Esophagus squamous epithelium (tissue), 5 donors: ENCODE results near the gene TCF12. TPM values are rescaled to one million over a fixed set of nuclear protein-coding genes. Genes with fewer than 3 reads are reported as not detected.

Source experiments
- DNase-seq: peaks from one replicate; lab custom pipeline; 2025; lab: John Stamatoyannopoulos, UW
- H3K27ac ChIP-seq, 4 donors: fragments of 200-600 bp; sonication (generic); one replicate each; pipeline ENCODE4 v1.5.1; 2016 to 2019; ENCODE audit warnings: mild to moderate bottlenecking in 1 of 4
- H3K27me3 ChIP-seq, 4 donors: fragments of 200-600 bp; sonication (generic); 1 replicate in 3 of 4; 2 replicates in 1 of 4; pipeline versions ENCODE4 v1.5.1 to v1.6.0; 2017 to 2021; ENCODE audit warnings: antibody characterized with exemption in 1 of 4
- H3K36me3 ChIP-seq, 3 donors: fragments of 200-600 bp; sonication (generic); one replicate each; pipeline ENCODE4 v1.5.1; 2016 to 2019
- H3K4me1 ChIP-seq, 3 donors: fragments of 200-600 bp; sonication (generic); one replicate each; pipeline ENCODE4 v1.5.1; 2017 to 2019
- H3K4me3 ChIP-seq, 4 donors: fragments of 200-600 bp; sonication (generic); 1 replicate in 3 of 4; 2 replicates in 1 of 4; pipeline ENCODE4 v1.5.1; 2016 to 2019; ENCODE audit warnings: mild to moderate bottlenecking in 2 of 4, moderate library complexity in 1 of 4
- H3K9me3 ChIP-seq, 3 donors: fragments of 200-600 bp; sonication (generic); one replicate each; pipeline ENCODE4 v1.5.1; 2016 to 2019
- POLR2A ChIP-seq, 4 donors: fragments of 450-650 bp; IDR thresholded peaks; one replicate each; pipeline ENCODE4 v1.6.1; 2017; ENCODE audit warnings: antibody characterized with exemption in 4 of 4, mild to moderate bottlenecking in 4 of 4, moderate library complexity in 3 of 4
- WGBS, 2 donors: methylation state at CpG; one replicate each; pipeline ENCODE4 v1.1.5; 2018; 5-methylcytosine and 5-hydroxymethylcytosine counted together
- intact Hi-C: fragments of 100-400 bp; cut with DNase I; formaldehyde crosslinking; loops from one replicate; pipeline ENCODE4 v1.15.0; 2022
- total RNA-seq, 4 donors: library from RNA; depleted of rRNA; stranded (reverse); fragments of >200 nt; gene quantifications; one replicate each; pipeline ENCODE4 v1.1.0, GENCODE V29; 2016
- TF ChIP-seq, protein P1 (sequence below), 6 experiments: fragments of 450-650 bp in 4 of 6; fragments of 200-600 bp in 2 of 6; sonication (generic) in 2 of 6; IDR thresholded peaks; one replicate each; pipeline ENCODE4 v1.5.1; 2016 to 2019; ENCODE audit warnings: antibody characterized with exemption in 6 of 6, mild to moderate bottlenecking in 4 of 6, moderate library complexity in 4 of 6
- donor health status: DM: yes; HTN: yes; CAD: no.

Gene TCF12
- total RNA-seq, 4 donors from 2014 or later: 28.5 to 90.4 (median 51.3) TPM

DNA sequence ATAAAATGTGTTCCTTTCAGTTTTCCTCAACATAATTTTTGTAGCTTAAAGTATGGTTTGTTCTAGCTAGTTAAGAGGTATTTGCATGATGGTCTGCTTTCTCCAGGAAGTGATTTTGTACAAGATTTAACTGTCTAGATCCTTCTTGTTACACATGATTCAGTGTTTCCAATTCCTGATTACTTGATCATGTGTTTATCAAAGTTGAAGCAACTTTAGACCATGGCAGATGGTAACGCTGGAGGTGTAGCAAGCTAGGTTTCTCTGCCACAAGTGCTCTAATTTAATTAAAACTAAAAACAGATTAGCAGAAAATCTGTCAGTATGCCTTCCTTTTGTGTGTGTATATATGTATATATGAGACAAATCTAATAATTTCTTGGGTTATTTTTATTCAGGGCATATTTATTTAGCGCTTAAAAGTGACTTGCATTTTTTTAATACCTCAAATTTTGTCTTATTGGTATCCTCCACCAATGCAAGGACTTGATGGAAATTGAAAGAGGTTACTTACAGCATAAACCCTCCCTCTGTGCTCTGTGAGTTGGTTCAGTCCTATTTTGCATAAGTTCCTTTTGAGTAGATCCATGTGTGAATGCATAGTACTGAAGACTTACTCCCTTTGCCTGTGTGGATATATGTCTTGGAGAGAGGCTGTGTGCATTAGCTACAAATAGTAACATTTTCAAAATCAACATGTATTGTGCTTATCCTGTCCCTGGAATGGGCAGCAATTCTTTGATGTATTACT is 300.6 kb downstream of the TCF12 start:
- H3K9me3 ChIP-seq: no peaks in the 10 kb centered on the region
- peaks cover 0 to 49% (median 14%) of the 10 kb centered on the region in 3 donors for H3K4me1 ChIP-seq
- DNase-seq: no peak
- TF ChIP-seq POLR2A (IDR thresholded peaks at IDR 0.05): no peak
- TF ChIP-seq, protein P1, sequence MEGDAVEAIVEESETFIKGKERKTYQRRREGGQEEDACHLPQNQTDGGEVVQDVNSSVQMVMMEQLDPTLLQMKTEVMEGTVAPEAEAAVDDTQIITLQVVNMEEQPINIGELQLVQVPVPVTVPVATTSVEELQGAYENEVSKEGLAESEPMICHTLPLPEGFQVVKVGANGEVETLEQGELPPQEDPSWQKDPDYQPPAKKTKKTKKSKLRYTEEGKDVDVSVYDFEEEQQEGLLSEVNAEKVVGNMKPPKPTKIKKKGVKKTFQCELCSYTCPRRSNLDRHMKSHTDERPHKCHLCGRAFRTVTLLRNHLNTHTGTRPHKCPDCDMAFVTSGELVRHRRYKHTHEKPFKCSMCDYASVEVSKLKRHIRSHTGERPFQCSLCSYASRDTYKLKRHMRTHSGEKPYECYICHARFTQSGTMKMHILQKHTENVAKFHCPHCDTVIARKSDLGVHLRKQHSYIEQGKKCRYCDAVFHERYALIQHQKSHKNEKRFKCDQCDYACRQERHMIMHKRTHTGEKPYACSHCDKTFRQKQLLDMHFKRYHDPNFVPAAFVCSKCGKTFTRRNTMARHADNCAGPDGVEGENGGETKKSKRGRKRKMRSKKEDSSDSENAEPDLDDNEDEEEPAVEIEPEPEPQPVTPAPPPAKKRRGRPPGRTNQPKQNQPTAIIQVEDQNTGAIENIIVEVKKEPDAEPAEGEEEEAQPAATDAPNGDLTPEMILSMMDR (IDR thresholded peaks at IDR 0.05): no peak
- peak overlapping the region in 1 of 4 donors; percentile 47 for H3K27ac ChIP-seq
- intact Hi-C loops: no loop called here
- H3K36me3 ChIP-seq: no peaks in the 10 kb centered on the region
- no peaks in the 10 kb centered on the region for H3K27me3 ChIP-seq
- WGBS, 2 donors: 76 to 79% methylated on average over 2 of the region's 2 CpGs
- peak overlapping the region in 3 of 4 donors; percentile 18 to 33 (median 19) for H3K4me3 ChIP-seq

DNA sequence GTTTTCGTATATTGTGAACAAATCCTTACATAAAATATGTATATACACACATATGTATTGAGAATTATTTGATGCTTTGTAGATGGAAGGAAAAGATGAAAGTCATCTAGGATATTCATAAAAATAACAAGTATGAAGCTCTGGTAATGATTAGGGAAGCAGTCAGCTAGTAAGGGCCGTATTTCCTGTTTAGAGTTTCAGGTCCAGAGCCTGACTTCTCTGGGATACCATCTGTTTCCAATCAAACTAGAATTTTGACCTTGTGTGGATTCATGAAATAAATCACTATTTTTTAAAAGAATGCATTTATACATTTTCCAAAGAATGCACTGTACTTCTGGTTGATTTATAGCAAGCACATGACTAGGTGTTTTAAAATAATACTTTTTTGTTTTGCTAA is 301.8 kb downstream of the TCF12 start:
- 77 to 85% methylated on average over 2 of the region's 2 CpGs for WGBS, 2 donors
- Histone ChIP-seq H3K36me3 (no peaks in the 10 kb centered on the region), H3K4me3 (peak overlapping the region in 3 of 4 donors; percentile 18 to 33 (median 19)), H3K27me3 (no peaks in the 10 kb centered on the region), H3K27ac (peak overlapping the region in 2 of 4 donors; percentile 24 to 47), H3K9me3 (no peaks in the 10 kb centered on the region), H3K4me1 (peaks cover 0 to 37% (median 12%) of the 10 kb centered on the region in 3 donors)
- intact Hi-C loops: no loop called here
- no peak for DNase-seq
- TF ChIP-seq POLR2A (IDR thresholded peaks at IDR 0.05): no peak
- TF ChIP-seq, protein P1 (IDR thresholded peaks at IDR 0.05): no peak

DNA sequence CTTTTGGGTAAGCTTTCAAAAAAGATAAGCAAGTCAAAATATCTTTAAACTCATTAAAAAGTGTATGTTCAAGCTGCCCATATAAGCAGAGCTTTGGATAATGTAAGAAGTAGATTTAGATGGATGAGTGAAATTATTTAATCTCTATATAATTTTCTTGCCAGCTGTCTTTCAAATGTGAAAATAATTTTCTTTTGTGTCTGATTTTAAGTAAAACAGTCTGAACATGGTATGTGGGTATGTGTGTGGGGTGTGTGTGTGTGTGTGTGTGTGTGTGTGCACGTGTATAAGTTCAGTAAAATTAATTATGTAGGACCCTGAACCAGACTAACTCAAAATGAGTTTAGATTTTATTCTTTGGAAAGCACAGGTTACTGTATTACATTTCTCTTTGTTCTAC is 302.7 kb downstream of the TCF12 start:
- no peaks in the 10 kb centered on the region for H3K36me3 ChIP-seq
- no peak for DNase-seq
- intact Hi-C loops: no loop called here
- H3K27me3 ChIP-seq: no peaks in the 10 kb centered on the region
- 28 to 53% methylated on average over 1 of the region's 1 CpG for WGBS, 2 donors
- H3K4me1 ChIP-seq: peaks cover 0 to 28% (median 7%) of the 10 kb centered on the region in 3 donors
- TF ChIP-seq, protein P1 (IDR thresholded peaks at IDR 0.05): no peak
- TF ChIP-seq POLR2A (IDR thresholded peaks at IDR 0.05): no peak
- H3K27ac ChIP-seq: peak overlapping the region in 2 of 4 donors; percentile 18 to 47
- H3K4me3 ChIP-seq: no peak overlapping the region
- no peaks in the 10 kb centered on the region for H3K9me3 ChIP-seq

DNA sequence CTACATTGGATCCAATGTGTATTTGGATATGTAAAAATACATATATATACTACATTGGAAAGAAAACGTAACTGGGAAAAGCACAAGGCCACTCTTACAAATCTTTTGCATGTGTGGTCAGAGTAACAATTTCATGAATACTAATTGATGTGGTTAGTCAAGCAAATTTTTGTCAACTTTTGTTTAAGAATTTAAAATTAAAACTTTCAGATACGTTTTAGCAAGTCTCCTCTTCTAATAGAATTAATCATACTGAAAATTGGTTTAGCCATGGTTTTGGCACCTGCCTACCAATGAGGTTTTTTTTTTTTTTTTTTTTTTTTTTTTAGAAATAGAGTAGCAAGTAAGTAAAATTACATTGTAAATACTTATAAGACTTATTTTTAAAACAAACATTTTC is 304.9 kb downstream of the TCF12 start:
- H3K27ac ChIP-seq: no peak overlapping the region
- H3K4me3 ChIP-seq: no peak overlapping the region

DNA sequence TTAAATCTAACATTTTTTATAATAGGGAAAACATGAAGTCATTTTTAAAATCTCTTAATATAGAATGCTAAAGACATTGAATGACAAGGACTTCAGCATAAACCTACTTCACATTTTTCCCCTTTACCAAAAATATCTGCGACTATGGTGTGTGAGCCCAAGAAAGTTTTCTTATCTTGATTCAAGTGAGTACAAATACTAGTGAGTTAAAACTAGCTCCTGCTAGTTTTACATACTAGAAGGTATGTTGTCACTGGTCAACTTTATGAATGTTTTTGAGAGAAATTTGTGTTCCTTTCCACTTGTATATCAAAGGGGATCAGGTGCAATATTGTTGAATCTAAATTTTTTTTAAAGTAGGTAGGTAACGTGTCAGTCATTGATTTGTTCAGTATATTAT is 305.4 kb downstream of the TCF12 start:
- Histone ChIP-seq H3K4me3 (no peak overlapping the region), H3K27me3 (no peaks in the 10 kb centered on the region), H3K4me1 (peaks cover 0 to 12% (median 0%) of the 10 kb centered on the region in 3 donors), H3K36me3 (no peaks in the 10 kb centered on the region), H3K9me3 (no peaks in the 10 kb centered on the region), H3K27ac (no peak overlapping the region)
- intact Hi-C loops: no loop called here
- WGBS, 2 donors: 81 to 85% methylated on average over 2 of the region's 2 CpGs
- TF ChIP-seq, protein P1 (IDR thresholded peaks at IDR 0.05): no peak
- TF ChIP-seq POLR2A (IDR thresholded peaks at IDR 0.05): no peak
- DNase-seq: no peak

More for the DNA sequence above, 304.9 kb downstream of the TCF12 start:
- Histone ChIP-seq H3K9me3 (no peaks in the 10 kb centered on the region), H3K36me3 (no peaks in the 10 kb centered on the region), H3K27me3 (no peaks in the 10 kb centered on the region), H3K4me1 (peaks cover 0 to 14% (median 0%) of the 10 kb centered on the region in 3 donors)
- no peak for DNase-seq
- TF ChIP-seq, protein P1 (IDR thresholded peaks at IDR 0.05): no peak
- no peak for TF ChIP-seq POLR2A (IDR thresholded peaks at IDR 0.05)
- intact Hi-C loops: no loop called here
- 69 to 70% methylated on average over 2 of the region's 2 CpGs for WGBS, 2 donors
